ENCODE data around the gene ATG4D.

The ATG4D gene

GRCh38 chr19:10582091-10582490 is 38.4 kb downstream of the ATG4D start:
- DNase-seq, result no peak

DNA sequence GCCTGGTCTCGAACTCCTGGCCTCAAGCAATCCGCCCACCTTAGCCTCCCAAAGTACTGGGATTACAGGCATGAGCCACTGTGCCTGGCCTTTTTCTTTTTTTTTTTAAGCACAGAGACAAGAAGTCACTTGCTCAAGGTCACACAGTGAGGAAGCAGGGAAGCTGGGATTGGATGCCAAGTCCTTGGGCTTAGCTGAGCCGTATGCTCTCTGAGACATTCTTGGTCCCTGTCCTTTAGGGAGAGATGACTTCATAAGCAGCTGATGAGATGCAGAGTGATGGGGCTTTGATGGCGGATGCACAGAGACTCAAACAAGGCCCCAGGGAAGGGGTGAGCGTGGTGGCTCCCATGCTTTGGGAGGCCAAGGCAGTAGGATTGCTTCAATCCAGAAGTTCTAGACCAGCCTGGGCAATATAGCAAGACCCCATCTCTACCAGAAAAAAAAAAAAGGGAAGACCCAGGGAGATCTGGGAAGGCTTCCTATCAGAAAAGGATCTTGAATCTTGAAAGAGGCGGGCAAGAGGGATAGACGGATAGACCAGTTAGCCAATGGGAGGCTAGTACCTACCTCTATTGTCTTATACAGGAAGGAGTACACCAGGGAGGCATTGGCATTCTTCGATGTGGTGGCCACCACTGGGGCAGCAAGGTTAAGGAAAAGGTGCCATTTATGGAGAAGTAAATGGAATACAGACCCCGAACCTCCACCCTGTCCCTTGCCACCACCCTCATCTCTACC is 39.5 kb downstream of the ATG4D start:
- DNase-seq, result no peak

DNA sequence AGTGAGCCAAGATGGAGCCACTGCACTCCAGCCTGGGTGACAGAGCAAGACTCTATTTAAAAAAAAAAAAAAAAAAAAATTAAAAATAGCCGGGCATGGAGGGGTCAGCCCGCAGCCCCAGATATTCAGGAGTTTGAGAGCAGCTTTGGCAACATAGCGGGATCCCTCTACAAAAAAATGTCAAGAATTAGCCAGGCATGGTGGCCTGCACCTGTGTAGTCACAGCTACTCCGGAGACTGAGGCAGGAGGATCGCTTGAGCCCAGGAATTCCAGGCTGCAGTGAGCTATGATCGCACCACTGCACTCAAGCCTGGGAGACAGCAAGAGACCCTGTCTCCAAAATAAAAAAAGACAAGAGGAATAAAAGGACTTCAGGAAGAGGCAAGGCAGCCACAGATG is 42.7 kb downstream of the ATG4D start:
- no peak for DNase-seq

GRCh38 chr19:10587022-10587838 is 43.5 kb downstream of the ATG4D start, which contains the start of gene AP1M2:
Gene AP1M2 (minus strand): TSS chr19:10587312. CDS start chr19:10587231, 81 bp downstream.
- DNase-seq, result no peak

GRCh38 chr19:10587839-10588150 is 44.1 kb downstream of the ATG4D start:
- no peak for DNase-seq

- no peak for DNase-seq
Observed at GRCh38 chr19:10593148-10593547, 49.4 kb downstream of the ATG4D start.

DNA sequence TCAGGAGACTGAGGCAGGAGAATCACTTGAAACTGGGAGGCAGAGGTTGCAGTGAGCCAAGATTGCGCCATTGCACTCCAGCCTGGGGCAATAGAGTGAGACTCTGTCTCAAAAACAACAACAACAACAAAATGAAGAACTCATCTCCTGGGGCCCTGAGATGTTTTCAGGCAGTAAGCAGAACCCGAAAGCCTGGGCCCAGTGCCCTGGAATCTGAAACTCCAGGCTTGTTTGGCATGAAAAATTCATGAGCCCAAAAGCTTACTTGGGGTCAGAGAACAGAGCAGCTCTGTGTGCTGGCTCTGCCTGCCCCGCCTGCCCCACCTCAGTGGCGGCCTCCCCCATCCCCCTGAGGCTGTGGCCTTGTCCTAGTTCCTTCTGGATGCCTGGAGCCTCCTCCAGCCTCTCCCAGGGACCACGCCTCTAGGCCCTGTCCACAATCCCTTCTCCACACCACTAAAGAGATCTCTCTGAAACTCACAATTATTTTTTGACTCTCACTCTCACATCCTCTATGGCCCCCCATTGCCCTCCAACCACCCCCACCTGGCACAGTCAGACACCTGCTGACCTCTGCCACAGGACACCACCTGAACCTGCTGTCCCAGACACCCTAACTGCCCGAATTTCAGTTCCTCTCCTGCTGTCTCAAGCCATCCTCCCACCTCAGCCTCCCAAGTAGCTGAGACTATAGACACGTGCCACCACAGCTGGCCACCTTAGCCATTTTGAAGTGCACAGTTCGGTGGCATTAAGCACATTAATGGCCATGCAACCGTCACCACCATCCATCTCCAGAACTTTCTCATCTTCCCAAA is 50.3 kb downstream of the ATG4D start:
- DNase-seq, result no peak

GRCh38 chr19:10600149-10600548 is 56.4 kb downstream of the ATG4D start:
- DNase-seq, result no peak

- DNase-seq, result no peak
Observed at GRCh38 chr19:10601999-10602329, 58.3 kb downstream of the ATG4D start.

DNA sequence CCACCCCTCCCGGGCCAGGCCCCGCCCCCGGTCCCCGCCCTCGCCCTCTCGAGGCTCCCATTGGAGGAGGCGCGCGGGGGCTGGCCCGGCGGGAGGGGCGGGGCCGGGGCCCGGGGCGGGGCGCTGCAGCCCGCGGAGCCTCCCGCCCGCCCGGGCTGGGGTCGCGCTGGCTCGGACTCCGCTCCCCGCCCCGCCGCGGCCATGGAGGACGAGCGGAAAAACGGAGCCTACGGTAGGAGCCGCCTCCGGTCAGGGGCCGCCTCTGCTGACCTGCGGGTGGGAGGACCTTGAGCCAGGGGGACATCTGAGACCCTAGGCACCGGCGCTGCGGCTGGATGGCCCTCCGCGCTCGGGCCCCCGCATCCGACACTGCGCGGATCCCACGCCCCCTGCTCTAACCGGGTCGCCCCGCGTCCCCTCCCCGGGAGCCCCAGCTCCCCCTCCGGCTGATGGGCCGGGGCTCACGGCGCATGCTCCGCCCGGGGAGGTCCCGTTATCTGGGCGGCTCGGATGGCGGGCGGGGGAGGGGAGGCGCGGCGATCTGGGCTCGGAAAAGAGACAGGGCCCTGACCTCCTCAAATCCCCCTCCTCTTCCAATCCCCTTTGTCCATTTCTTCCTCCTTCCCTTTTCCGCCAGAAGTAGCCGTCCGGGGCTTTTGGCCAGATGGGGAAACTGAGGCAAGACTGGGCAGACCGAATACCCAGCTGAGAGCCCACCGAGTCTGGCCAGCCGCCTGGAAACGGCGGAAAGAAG is 58.8 kb downstream of the ATG4D start:
- peak; percentile 89 for DNase-seq

Measured in stimulated activated CD4-positive, alpha-beta T cell treated with anti-CD3 and anti-CD28 coated beads, Interleukin-1b, Interleukin-23, amount 100 ng/mL, for 48 hours (primary cell).